ENCODE measurements around the gene NFKBIE. TPM values are rescaled to one million over a fixed set of nuclear protein-coding genes. Genes with fewer than 3 reads are reported as not detected.

NFKBIE gene
- total RNA-seq, 1 experiment from 2014 or later, result 7.6 TPM

DNA sequence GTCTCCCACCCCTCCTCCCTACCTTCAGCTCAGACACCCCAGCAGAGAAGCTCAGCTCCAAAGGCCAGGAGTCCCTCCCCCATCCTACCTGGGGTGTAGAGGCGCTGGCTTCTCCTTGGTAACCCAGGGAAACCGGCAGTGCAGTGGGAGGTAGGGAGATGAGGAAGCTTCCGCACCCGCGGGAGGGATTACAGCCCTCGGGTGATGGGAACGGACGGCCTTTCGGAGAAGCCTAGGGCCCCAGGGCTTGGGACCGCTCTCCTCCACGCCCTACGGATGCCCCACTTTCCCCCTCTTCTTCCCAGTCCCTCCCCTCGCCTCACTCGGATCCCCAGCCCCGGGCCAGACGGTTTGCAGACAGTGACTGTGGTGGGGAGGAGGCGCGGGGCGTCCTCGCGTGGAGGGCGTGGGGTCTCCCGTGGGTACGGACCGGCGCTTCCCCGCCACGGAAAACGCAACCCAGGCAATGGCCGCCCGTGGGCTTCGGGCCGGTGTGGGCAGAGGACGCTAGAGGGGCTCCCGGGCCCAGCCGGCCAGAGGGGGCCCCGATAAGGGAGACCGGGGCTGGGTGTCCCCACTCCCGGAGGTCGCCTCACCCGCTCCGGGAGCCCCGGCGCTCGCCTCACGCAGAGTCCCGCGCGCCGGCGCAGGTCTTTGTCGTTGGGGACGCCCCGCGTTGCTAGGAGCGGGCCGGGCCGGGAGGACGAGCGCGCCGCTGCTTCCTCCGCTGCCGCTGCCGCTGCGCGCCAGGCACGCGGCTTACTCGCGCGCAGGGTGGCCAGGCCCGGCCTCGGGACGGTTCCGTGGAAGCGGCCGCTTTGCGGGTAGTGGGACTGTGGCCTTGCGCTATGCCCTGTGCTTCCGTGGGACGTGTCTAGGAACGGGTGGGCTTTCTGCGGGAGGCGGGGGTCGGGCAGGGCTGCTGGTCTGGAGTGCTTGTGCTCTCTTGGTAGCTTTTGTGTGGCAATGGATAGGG lies 32.0 kb upstream of the NFKBIE start (continued):
- TF ChIP-seq, protein P1, sequence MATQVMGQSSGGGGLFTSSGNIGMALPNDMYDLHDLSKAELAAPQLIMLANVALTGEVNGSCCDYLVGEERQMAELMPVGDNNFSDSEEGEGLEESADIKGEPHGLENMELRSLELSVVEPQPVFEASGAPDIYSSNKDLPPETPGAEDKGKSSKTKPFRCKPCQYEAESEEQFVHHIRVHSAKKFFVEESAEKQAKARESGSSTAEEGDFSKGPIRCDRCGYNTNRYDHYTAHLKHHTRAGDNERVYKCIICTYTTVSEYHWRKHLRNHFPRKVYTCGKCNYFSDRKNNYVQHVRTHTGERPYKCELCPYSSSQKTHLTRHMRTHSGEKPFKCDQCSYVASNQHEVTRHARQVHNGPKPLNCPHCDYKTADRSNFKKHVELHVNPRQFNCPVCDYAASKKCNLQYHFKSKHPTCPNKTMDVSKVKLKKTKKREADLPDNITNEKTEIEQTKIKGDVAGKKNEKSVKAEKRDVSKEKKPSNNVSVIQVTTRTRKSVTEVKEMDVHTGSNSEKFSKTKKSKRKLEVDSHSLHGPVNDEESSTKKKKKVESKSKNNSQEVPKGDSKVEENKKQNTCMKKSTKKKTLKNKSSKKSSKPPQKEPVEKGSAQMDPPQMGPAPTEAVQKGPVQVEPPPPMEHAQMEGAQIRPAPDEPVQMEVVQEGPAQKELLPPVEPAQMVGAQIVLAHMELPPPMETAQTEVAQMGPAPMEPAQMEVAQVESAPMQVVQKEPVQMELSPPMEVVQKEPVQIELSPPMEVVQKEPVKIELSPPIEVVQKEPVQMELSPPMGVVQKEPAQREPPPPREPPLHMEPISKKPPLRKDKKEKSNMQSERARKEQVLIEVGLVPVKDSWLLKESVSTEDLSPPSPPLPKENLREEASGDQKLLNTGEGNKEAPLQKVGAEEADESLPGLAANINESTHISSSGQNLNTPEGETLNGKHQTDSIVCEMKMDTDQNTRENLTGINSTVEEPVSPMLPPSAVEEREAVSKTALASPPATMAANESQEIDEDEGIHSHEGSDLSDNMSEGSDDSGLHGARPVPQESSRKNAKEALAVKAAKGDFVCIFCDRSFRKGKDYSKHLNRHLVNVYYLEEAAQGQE (IDR thresholded peaks at IDR 0.05; ENCODE audit: low read depth), result no peak
- TF ChIP-seq SIN3A (IDR thresholded peaks at IDR 0.05; ENCODE audit: low read depth) (no peak), ELF1 (IDR thresholded peaks at IDR 0.05; ENCODE audit: borderline replicate concordance, low read depth) (no peak)

- Histone ChIP-seq H3K4me3 (replicated peaks in 1 of 2; ENCODE audit: low read depth in 1 of 2, low read length in 2 of 2) (no peak overlapping the region), H3K9ac (ENCODE audit: low read length) (no peak overlapping the region), H4K20me1 (ENCODE audit: insufficient read depth) (no peaks in the 10 kb centered on the region), H3K9me3 (ENCODE audit: control insufficient read depth in 1 of 2, insufficient read depth in 1 of 2, low read depth in 1 of 2, low read length in 2 of 2) (no peaks in the 10 kb centered on the region), H3K9me2 (ENCODE audit: insufficient read depth) (no peaks in the 10 kb centered on the region), H2AFZ (ENCODE audit: low read depth, low read length, poor library complexity, severe bottlenecking) (no peak overlapping the region), H3K4me1 (ENCODE audit: control insufficient read depth in 1 of 2, insufficient read depth in 2 of 2, low read length in 2 of 2) (peaks cover 4 to 9% of the 10 kb centered on the region in 2 experiments; a peak in 3 of 4 replicates), H3K36me3 (ENCODE audit: control insufficient read depth in 1 of 2, insufficient read depth in 2 of 2, low read length in 2 of 2) (no peaks in the 10 kb centered on the region), H3K27me3 (ENCODE audit: insufficient read depth, low read length) (no peaks in the 10 kb centered on the region; the same call in 1 of the 2 replicates), H3K27ac (ENCODE audit: low read depth, low read length) (no peak overlapping the region), H3K79me2 (ENCODE audit: insufficient read depth, low read length) (no peaks in the 10 kb centered on the region), H3K4me2 (ENCODE audit: low read length) (peak overlapping the region; percentile 19; the same call in 1 of the 2 replicates)
- POLR2A ChIA-PET, result no interaction called here
- CTCF ChIA-PET, result interaction anchor here (1.0 to 2.9 kb wide), 3 partner anchors 10 to 27 kb away, joined by 3 to 16 read pairs (median 6); partner anchors contain the start of gene AARS2
- RAD21 ChIA-PET (ENCODE audit: low non-redundant PET in 1 of 2, low total read pairs in 2 of 2, uncharacterized antibody in 2 of 2, unreplicated experiment in 2 of 2), result interaction anchor here in 1 of 2 experiments (1.2 kb wide), 1 partner anchor 27 kb away, joined by 3 read pairs; no protein-coding TSS in a partner anchor
- no peak for DNase-seq (ENCODE audit: low read depth, low spot score)
- peak; percentile 23; the same call in 1 of the 2 replicates for ATAC-seq
- no TSS peak for BruUV-seq (replicated peaks)
- intact Hi-C loops (cut with micrococcal nuclease), result no loop called here
- TF ChIP-seq YY1 (IDR thresholded peaks at IDR 0.05; ENCODE audit: extremely low read depth, insufficient replicate concordance, low read depth, low read length) (no peak), ZNF274 (IDR thresholded peaks at IDR 0.05; ENCODE audit: low read depth, low read length) (no peak), ZFX (IDR thresholded peaks at IDR 0.05) (no peak), EGR1 (IDR thresholded peaks at IDR 0.05; ENCODE audit: low read depth) (no peak), EZH2 (IDR thresholded peaks at IDR 0.05) (no peak), SIN3A (IDR thresholded peaks at IDR 0.05; ENCODE audit: low read depth) (no peak), SP1 (IDR thresholded peaks at IDR 0.05; ENCODE audit: low read depth) (no peak), RAD21 (IDR thresholded peaks at IDR 0.05; ENCODE audit: low read depth) (no peak), TCF7L2 (IDR thresholded peaks at IDR 0.05; ENCODE audit: borderline replicate concordance, extremely low read depth, insufficient read depth, insufficient read length) (no peak)
- TF ChIP-seq, protein P1 (IDR thresholded peaks at IDR 0.05; ENCODE audit: low read depth), result no peak
- TF ChIP-seq, protein P2, sequence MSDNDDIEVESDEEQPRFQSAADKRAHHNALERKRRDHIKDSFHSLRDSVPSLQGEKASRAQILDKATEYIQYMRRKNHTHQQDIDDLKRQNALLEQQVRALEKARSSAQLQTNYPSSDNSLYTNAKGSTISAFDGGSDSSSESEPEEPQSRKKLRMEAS (IDR thresholded peaks at IDR 0.05), result no peak
Measured at GRCh38 chr6:44294832-44295791, 29.8 kb upstream of the NFKBIE start.

Data from HCT116 (cell line).